ENCODE data around the gene GADD45GIP1.
"Not testable (repeated sequence)": the region's sequence is repeated elsewhere in the genome, so short reads cannot be mapped to it uniquely, and the experiment has no call there.

GADD45GIP1 gene

DNA sequence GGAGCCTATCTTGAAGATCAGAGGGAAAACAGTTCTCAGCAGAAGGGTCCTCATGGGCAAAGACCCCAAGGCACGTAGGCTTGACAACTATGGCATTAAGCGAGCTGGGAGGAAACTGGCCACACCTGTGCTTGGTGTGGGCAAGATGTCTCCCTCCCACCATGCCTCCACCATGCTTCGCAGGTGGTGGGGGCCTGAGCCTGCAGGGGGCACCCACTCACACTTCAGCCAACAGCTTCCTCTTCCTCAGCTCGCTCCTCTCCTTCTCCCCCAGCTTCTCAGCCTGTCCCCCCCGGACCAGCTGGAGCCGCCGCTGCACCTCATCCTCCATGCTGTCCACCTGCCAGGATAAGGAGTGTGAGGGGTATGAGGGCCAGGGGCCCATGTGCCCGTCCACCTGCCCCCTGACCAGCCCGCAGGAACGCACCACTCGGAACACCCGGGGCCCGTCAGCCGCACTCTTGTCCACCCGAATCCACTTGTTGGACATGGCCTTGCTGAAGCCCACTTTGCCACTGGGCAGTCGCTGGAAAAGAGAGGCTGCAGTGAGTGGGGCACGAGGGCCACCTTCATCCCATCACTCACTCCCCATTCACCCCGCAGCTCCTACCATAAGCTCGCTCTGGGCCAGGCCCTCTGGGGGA is 26.9 kb downstream of the GADD45GIP1 start:
- no peak for DNase-seq
- in situ Hi-C loops (cut with HindIII; ENCODE audit: low pct_ligation_motif_present, low pct_unique_long_range_greater_than_20kb, low sequenced_read_pairs), result no loop called here

DNA sequence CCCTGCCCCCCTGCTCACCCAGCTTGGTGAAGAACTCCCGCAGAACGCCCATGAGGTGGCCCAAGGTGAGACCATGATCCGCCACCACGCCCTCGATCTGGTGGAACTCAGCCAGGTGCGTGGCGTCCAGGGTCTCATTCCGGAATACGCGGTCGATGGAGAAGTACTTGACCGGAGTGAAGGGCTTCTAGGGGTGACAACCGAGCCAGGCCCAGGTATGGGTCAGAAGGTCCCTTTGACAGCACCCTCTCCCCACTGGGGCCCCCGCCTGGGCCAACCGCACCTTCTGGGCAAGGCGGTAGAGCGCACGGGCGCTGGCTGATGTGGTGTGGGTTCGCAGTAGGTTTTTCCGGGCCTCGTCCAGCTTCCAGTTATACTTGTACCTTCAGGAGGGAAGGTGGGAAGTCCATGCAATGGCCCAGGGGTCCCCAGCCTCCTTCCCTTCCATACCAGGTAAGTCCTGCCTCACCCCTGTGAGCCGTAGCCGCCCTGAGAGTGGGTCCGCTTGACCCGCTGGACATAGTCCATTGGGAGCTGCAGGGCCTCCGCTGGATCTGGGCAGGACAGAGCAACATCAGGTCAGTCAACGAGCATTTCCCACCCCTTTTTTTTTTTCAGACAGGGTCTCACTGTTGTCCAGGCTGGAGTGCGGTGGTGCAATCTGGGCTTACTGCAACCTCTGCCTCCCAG is 32.3 kb downstream of the GADD45GIP1 start:
- no peak for DNase-seq
- in situ Hi-C loops (cut with HindIII; ENCODE audit: low pct_ligation_motif_present, low pct_unique_long_range_greater_than_20kb, low sequenced_read_pairs), result no loop called here

DNA sequence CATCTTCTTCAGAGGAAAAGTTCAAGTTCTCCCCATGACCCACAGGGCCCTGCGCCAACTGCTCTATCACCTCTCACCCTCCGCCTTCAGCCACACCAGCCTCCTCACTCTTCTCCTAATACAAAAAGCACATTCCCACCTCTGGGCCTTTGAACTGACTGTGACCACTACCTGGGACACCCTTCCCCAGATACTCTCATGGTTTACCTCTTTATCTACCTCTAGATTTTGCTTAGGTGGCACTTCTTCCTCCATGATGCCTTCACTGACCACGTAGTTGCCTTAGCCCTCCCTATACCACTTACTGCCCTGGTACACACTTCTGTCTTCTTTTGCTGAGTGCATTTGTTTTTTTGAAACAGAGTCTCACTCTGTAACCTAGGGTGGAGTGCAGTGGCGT is 34.1 kb downstream of the GADD45GIP1 start:
- in situ Hi-C loops (cut with HindIII; ENCODE audit: low pct_ligation_motif_present, low pct_unique_long_range_greater_than_20kb, low sequenced_read_pairs), result no loop called here
- DNase-seq, result no peak

- in situ Hi-C loops (cut with HindIII; ENCODE audit: low pct_ligation_motif_present, low pct_unique_long_range_greater_than_20kb, low sequenced_read_pairs), result no loop called here
These were observed 36.0 kb downstream of the GADD45GIP1 start for GRCh38 chr19:12921047-12921446.

DNA sequence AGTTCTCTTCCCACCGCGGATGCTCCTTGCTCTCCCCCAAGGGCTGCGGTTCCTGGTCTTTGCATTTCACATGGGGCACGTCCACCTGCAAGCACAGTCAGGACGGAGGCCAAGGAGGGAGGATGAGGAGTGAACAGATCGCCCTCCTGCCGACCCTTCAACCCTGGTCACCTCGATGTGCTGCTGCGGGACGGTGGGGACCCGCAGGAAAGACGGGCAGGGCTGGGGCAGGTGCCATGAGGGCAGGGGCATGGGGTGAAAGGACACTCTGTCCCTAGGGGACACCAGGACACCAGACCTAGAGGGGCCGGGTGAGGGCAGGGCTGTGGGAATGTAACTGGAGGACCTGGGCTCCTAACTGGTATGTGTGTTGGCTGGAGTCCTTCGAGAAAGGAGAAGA is 38.8 kb downstream of the GADD45GIP1 start:
- DNase-seq, result no peak
- in situ Hi-C loops (cut with HindIII; ENCODE audit: low pct_ligation_motif_present, low pct_unique_long_range_greater_than_20kb, low sequenced_read_pairs), result no loop called here

More at GRCh38 chr19:12921047-12921446, 36.0 kb downstream of the GADD45GIP1 start:
- DNase-seq, result no peak

GRCh38 chr19:12915860-12916259 is 41.2 kb downstream of the GADD45GIP1 start:
- in situ Hi-C loops (cut with HindIII; ENCODE audit: low pct_ligation_motif_present, low pct_unique_long_range_greater_than_20kb, low sequenced_read_pairs), result not testable (repeated sequence)

GRCh38 chr19:12913851-12914690 is 43.0 kb downstream of the GADD45GIP1 start:
- DNase-seq, result no peak
- in situ Hi-C loops (cut with HindIII; ENCODE audit: low pct_ligation_motif_present, low pct_unique_long_range_greater_than_20kb, low sequenced_read_pairs), result no loop called here

More at GRCh38 chr19:12915860-12916259, 41.2 kb downstream of the GADD45GIP1 start:
- not testable (repeated sequence) for DNase-seq

DNA sequence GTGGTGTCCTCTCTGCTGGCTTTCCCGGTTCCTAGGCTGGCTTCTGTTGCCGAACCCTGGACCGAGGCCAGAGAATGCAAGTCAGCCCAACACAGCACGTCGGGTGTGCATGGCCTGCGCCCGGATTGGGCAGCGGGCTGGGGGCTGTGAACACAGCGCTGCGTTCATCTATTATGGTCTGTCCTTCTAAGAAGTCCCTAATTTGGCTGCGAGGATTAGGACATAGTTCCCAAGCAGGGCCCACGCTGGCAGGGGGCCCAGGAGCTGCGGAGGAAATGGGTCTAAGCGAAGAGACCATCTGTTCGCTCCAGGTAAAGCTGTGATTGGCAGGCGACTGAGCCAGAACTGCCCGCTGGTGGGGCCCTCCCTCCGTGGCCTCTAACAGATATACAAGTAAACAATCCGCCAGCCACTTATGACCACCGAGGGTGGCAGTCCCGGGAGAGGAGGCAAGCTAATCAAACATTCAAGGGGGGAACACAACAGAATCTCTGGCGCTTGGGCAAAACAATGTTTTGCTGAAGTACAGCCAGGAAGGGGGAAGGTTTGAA is 43.9 kb downstream of the GADD45GIP1 start:
- in situ Hi-C loops (cut with HindIII; ENCODE audit: low pct_ligation_motif_present, low pct_unique_long_range_greater_than_20kb, low sequenced_read_pairs), result no loop called here
- no peak for DNase-seq

GRCh38 chr19:12912571-12912970 is 44.5 kb downstream of the GADD45GIP1 start:
- no peak for DNase-seq
- in situ Hi-C loops (cut with HindIII; ENCODE audit: low pct_ligation_motif_present, low pct_unique_long_range_greater_than_20kb, low sequenced_read_pairs), result no loop called here

DNA sequence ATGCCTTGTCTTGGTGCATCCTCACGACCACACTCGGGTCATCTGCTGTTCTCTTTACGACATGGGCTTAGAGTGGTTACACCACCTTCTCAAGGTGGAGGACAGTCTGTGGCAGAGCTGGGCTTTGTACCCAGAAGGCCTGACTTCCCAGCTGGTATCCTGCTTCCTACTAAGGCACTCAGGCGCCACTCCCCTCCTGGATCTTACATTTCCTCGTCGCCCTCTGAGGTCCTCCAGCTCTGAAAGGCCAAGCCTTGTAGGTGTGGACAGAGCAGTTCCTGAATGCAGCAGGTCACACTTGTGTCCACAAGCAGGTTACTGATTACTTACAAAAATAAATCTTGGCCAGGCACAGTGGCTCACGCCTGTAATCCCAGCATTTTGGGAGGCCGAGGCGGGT is 49.9 kb downstream of the GADD45GIP1 start:
- in situ Hi-C loops (cut with HindIII; ENCODE audit: low pct_ligation_motif_present, low pct_unique_long_range_greater_than_20kb, low sequenced_read_pairs), result no loop called here
- DNase-seq, result no peak

All from ACHN (cell line).